MM.1S (cell line): Measurements from ENCODE around the gene UPF3B.

ENCODE experiments used
- EZH2 ChIP-seq: fragments of 300-600 bp; sonication (generic); optimal IDR thresholded peaks from 2 replicates; pipeline ENCODE3; 2017; ENCODE audit warnings: low read depth, mild to moderate bottlenecking, antibody characterized with exemption, low read length, mixed read lengths
- TF ChIP-seq, protein P1 (sequence below): fragments of 300-600 bp; sonication (generic); IDR thresholded peaks from 2 replicates; pipeline ENCODE4 v1.5.1; 2016; ENCODE audit warnings: antibody characterized with exemption, low read length, mixed read lengths

GRCh38 chrX:119900976-119901375, 48.2 kb upstream of the UPF3B start:
- TF ChIP-seq EZH2, result no peak
- TF ChIP-seq, protein P1, sequence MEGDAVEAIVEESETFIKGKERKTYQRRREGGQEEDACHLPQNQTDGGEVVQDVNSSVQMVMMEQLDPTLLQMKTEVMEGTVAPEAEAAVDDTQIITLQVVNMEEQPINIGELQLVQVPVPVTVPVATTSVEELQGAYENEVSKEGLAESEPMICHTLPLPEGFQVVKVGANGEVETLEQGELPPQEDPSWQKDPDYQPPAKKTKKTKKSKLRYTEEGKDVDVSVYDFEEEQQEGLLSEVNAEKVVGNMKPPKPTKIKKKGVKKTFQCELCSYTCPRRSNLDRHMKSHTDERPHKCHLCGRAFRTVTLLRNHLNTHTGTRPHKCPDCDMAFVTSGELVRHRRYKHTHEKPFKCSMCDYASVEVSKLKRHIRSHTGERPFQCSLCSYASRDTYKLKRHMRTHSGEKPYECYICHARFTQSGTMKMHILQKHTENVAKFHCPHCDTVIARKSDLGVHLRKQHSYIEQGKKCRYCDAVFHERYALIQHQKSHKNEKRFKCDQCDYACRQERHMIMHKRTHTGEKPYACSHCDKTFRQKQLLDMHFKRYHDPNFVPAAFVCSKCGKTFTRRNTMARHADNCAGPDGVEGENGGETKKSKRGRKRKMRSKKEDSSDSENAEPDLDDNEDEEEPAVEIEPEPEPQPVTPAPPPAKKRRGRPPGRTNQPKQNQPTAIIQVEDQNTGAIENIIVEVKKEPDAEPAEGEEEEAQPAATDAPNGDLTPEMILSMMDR, result no peak
